HCT116 (cell line): ENCODE data around the gene GARIN1A. TPM values are rescaled to one million over a fixed set of nuclear protein-coding genes. Genes with fewer than 3 reads are reported as not detected.
"Not testable (repeated sequence)": the region's sequence is repeated elsewhere in the genome, so short reads cannot be mapped to it uniquely, and the experiment has no call there.

ENCODE experiments used
- ATAC-seq: fragments of 200-7000 bp; cut with Tn5 transposase; 2 replicates; pipeline ENCODE4 v1.9.1; 2020; ENCODE audit warnings: mild to moderate bottlenecking, moderate library complexity
- BruUV-seq: library from RNA; stranded (reverse); fragments of 400-500 nt; replicated peaks from 2 replicates; lab custom pipeline; 2021; lab: Mats Ljungman, UMichigan
- CTCF ChIA-PET: fragments of 300-600 bp; sonication (Branson Sonifier 250); formaldehyde crosslinking; loops from one replicate; lab custom pipeline; 2021; ENCODE audit warnings: antibody characterized with exemption; lab: Charles Lee
- POLR2A ChIA-PET: fragments of 300-600, 350-600 bp; sonication (Branson Sonifier 250); formaldehyde crosslinking; loops from one replicate; lab custom pipeline; 2021; ENCODE audit warnings: antibody characterized with exemption; lab: Charles Lee
- RAD21 ChIA-PET, 2 experiments: fragments of 300-600 bp; sonication (Branson Sonifier 250); formaldehyde crosslinking; loops; one replicate each; lab custom pipeline; 2023; ENCODE audit warnings: low total read pairs in 2 of 2; ENCODE audit not compliant: uncharacterized antibody in 2 of 2, unreplicated experiment in 2 of 2, low non-redundant PET in 1 of 2; lab: Charles Lee
- DNase-seq: peaks from one replicate; pipeline ENCODE4 v3.0.0-alpha.2; 2010; ENCODE audit warnings: low read depth, low spot score
- H2AFZ ChIP-seq: fragments of 200-600 bp; shearing (Covaris generic), sonication (generic); 2 replicates; pipeline ENCODE4 v1.6.1; 2017; ENCODE audit warnings: low read depth, mixed run types, mixed read lengths, antibody characterized with exemption, low read length; ENCODE audit not compliant: poor library complexity, severe bottlenecking
- H3K27ac ChIP-seq: 2 replicates; pipeline ENCODE4 v1.5.1; 2012; ENCODE audit warnings: low read depth, low read length
- H3K27me3 ChIP-seq: fragments of 200-600 bp; sonication (generic); 2 replicates; pipeline ENCODE4 v1.6.1; 2016; ENCODE audit warnings: mixed run types, low read length, mixed read lengths; ENCODE audit not compliant: insufficient read depth
- H3K36me3 ChIP-seq, 2 experiments: fragments of 200-500 bp in 1 of 2; fragments of 200-600 bp in 1 of 2; sonication (Bioruptor generic) in 1 of 2; sonication (generic) in 1 of 2; 2 replicates each; pipeline versions ENCODE4 v1.5.1 to v1.6.1; 2014 to 2016; ENCODE audit warnings: low read length in 2 of 2, inconsistent platforms in 1 of 2, mixed read lengths in 1 of 2, mixed run types in 1 of 2; ENCODE audit not compliant: insufficient read depth in 2 of 2, control insufficient read depth in 1 of 2
- H3K4me1 ChIP-seq, 2 experiments: fragments of 200-600 bp in 1 of 2; sonication (generic) in 1 of 2; 2 replicates each; pipeline versions ENCODE4 v1.5.1 to v1.6.1; 2012 to 2017; ENCODE audit warnings: low read length in 2 of 2, inconsistent platforms in 1 of 2, mild to moderate bottlenecking in 1 of 2, mixed read lengths in 1 of 2, mixed run types in 1 of 2, moderate library complexity in 1 of 2; ENCODE audit not compliant: insufficient read depth in 2 of 2, control insufficient read depth in 1 of 2
- H3K4me2 ChIP-seq: fragments of 200-600 bp; sonication (generic); 2 replicates; pipeline ENCODE4 v1.6.1; 2017; ENCODE audit warnings: mixed run types, low read length, mixed read lengths
- H3K4me3 ChIP-seq, 2 experiments: fragments of 200-600 bp in 1 of 2; sonication (generic) in 1 of 2; replicated peaks in 1 of 2; 2 replicates each; pipeline ENCODE4 v1.5.1; 2011 to 2016; ENCODE audit warnings: low read length in 2 of 2, control low read depth in 1 of 2, low read depth in 1 of 2, mild to moderate bottlenecking in 1 of 2, mixed read lengths in 1 of 2, mixed run types in 1 of 2
- H3K79me2 ChIP-seq: fragments of 200-600 bp; sonication (generic); 2 replicates; pipeline ENCODE4 v1.6.1; 2017; ENCODE audit warnings: mild to moderate bottlenecking, mixed run types, low read length, moderate library complexity, mixed read lengths; ENCODE audit not compliant: insufficient read depth
- H3K9ac ChIP-seq: fragments of 200-600 bp; sonication (generic); 2 replicates; pipeline ENCODE4 v1.6.1; 2016; ENCODE audit warnings: low read length, mixed read lengths
- H3K9me2 ChIP-seq: fragments of 200-600 bp; sonication (generic), shearing (Covaris generic); 2 replicates; pipeline ENCODE4 v1.6.1; 2017; ENCODE audit warnings: mixed run types, mild to moderate bottlenecking, moderate library complexity; ENCODE audit not compliant: insufficient read depth
- H3K9me3 ChIP-seq, 2 experiments: fragments of 200-500 bp in 1 of 2; fragments of 200-600 bp in 1 of 2; sonication (Bioruptor generic) in 1 of 2; sonication (generic) in 1 of 2; 2 replicates each; pipeline ENCODE4 v1.6.1; 2014 to 2017; ENCODE audit warnings: low read length in 2 of 2, mixed read lengths in 2 of 2, inconsistent platforms in 1 of 2, low read depth in 1 of 2, mild to moderate bottlenecking in 1 of 2, mixed run types in 1 of 2, moderate library complexity in 1 of 2; ENCODE audit not compliant: control insufficient read depth in 1 of 2, insufficient read depth in 1 of 2
- H4K20me1 ChIP-seq: fragments of 200-600 bp; sonication (generic), shearing (Covaris generic); 2 replicates; pipeline ENCODE4 v1.6.1; 2017; ENCODE audit warnings: mixed run types, mild to moderate bottlenecking, moderate library complexity; ENCODE audit not compliant: insufficient read depth
- intact Hi-C: fragments of 100-400 bp; cut with micrococcal nuclease; formaldehyde crosslinking; loops from 2 replicates; pipeline ENCODE4 v1.10.0; 2022
- total RNA-seq: library from RNA; stranded (reverse); gene quantifications from one replicate; pipeline ENCODE4 v1.2.1, GENCODE V29; 2021; ENCODE audit not compliant: unreplicated experiment
- TF ChIP-seq, protein P1 (sequence below): IDR thresholded peaks from 2 replicates; pipeline ENCODE4 v1.6.1; 2012; ENCODE audit warnings: low read depth

GARIN1A gene
- total RNA-seq, 1 experiment from 2014 or later: 0.49 TPM

DNA sequence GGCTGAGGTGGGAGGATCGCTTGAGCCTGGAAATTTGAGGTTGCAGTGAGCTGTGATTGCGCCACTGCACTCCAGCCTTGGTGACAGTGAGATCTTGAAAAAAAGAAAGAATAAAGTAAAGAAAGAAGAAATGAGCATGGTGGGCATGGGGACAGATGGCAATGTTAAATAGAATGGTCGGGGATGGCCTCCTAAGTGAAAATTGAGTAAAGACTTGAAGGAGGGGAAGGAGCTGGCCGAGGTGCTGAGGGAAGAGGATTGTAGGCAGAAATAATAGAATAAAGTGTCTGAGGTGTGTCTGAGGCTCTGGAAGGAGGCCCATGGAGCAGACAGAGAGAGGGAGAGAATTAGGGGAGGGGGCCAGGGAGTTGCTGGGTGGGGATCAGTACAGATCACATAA is 26.2 kb upstream of the GARIN1A start:
- H2AFZ ChIP-seq, H3K4me1 ChIP-seq, H3K9me2 ChIP-seq, H3K9me3 ChIP-seq, H3K9ac ChIP-seq, H3K4me2 ChIP-seq, H4K20me1 ChIP-seq, POLR2A ChIA-PET, CTCF ChIA-PET, H3K4me3 ChIP-seq, ATAC-seq, H3K79me2 ChIP-seq, intact Hi-C loops, RAD21 ChIA-PET, H3K27ac ChIP-seq, DNase-seq, H3K27me3 ChIP-seq, BruUV-seq, H3K36me3 ChIP-seq: not testable (repeated sequence)
- TF ChIP-seq, protein P1, sequence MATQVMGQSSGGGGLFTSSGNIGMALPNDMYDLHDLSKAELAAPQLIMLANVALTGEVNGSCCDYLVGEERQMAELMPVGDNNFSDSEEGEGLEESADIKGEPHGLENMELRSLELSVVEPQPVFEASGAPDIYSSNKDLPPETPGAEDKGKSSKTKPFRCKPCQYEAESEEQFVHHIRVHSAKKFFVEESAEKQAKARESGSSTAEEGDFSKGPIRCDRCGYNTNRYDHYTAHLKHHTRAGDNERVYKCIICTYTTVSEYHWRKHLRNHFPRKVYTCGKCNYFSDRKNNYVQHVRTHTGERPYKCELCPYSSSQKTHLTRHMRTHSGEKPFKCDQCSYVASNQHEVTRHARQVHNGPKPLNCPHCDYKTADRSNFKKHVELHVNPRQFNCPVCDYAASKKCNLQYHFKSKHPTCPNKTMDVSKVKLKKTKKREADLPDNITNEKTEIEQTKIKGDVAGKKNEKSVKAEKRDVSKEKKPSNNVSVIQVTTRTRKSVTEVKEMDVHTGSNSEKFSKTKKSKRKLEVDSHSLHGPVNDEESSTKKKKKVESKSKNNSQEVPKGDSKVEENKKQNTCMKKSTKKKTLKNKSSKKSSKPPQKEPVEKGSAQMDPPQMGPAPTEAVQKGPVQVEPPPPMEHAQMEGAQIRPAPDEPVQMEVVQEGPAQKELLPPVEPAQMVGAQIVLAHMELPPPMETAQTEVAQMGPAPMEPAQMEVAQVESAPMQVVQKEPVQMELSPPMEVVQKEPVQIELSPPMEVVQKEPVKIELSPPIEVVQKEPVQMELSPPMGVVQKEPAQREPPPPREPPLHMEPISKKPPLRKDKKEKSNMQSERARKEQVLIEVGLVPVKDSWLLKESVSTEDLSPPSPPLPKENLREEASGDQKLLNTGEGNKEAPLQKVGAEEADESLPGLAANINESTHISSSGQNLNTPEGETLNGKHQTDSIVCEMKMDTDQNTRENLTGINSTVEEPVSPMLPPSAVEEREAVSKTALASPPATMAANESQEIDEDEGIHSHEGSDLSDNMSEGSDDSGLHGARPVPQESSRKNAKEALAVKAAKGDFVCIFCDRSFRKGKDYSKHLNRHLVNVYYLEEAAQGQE: peak; percentile 43

DNA sequence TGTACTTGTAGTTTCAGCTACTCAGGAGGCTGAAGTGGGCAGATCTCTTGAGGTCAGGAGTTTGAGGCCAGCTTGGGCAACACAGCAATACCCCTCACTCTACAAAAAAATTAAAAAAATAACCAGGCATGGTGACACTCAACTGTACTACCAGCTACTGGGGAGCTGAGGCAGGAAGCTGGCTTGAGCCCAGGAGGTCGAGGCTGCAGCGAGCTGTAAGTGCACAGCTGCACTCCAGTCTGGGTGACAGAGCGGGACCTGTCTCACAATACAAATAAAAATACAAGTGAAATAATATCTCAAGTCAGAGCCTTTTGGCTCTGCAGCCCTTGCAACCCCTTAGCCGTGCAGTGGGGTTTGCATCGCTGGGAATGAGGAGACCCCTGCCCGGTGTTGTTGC is 25.2 kb upstream of the GARIN1A start:
- RAD21 ChIA-PET, H3K4me3 ChIP-seq, POLR2A ChIA-PET: not testable (repeated sequence)

DNA sequence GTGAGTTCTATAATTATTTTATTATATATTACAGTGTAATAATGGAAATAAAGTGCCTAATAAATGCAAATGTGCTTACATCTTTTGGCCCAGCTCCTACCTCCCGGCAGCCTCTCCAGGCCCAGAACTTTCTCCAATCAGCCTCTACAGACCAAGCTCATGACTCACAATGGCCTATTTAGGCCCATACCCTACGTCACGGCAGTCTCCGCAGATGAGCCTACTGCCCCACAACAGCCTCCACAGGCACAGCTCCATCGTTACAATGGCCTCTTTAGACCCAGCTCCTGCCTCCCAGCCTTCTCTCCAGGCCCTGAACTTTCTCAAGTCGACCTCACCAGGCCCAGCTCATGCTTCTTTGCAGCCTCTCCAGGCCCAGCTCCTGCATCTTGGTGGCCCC is 21.0 kb upstream of the GARIN1A start:
- H3K27ac ChIP-seq, BruUV-seq, POLR2A ChIA-PET, H3K9ac ChIP-seq, CTCF ChIA-PET, H3K9me2 ChIP-seq, intact Hi-C loops, H3K79me2 ChIP-seq, DNase-seq, H4K20me1 ChIP-seq, H3K4me3 ChIP-seq, H3K36me3 ChIP-seq, H3K9me3 ChIP-seq, H2AFZ ChIP-seq, RAD21 ChIA-PET, ATAC-seq, H3K4me2 ChIP-seq, H3K4me1 ChIP-seq, H3K27me3 ChIP-seq: not testable (repeated sequence)

More for the DNA sequence above, 25.2 kb upstream of the GARIN1A start:
- H3K36me3 ChIP-seq, BruUV-seq, ATAC-seq, H2AFZ ChIP-seq, H3K4me1 ChIP-seq, H3K9me3 ChIP-seq, intact Hi-C loops, H4K20me1 ChIP-seq, H3K27ac ChIP-seq, H3K9ac ChIP-seq, CTCF ChIA-PET, H3K9me2 ChIP-seq, H3K4me2 ChIP-seq, H3K79me2 ChIP-seq, H3K27me3 ChIP-seq, DNase-seq: not testable (repeated sequence)

GRCh38 chr7:128652606-128653005 is 19.5 kb upstream of the GARIN1A start:
- RAD21 ChIA-PET, POLR2A ChIA-PET, H3K9me3 ChIP-seq, CTCF ChIA-PET, intact Hi-C loops, H3K36me3 ChIP-seq, H3K9me2 ChIP-seq, H3K4me3 ChIP-seq, H3K4me1 ChIP-seq, H3K9ac ChIP-seq, H4K20me1 ChIP-seq, H2AFZ ChIP-seq, BruUV-seq, H3K27me3 ChIP-seq, DNase-seq, ATAC-seq, H3K27ac ChIP-seq, H3K79me2 ChIP-seq, H3K4me2 ChIP-seq: not testable (repeated sequence)
